Fibroblast of lung (primary cell): ENCODE data around the gene CDNF. TPM values are rescaled to one million over a fixed set of nuclear protein-coding genes. Genes with fewer than 3 reads are reported as not detected.
A peak's percentile ranks its signal among the peaks of the same experiment; 100 is the strongest.

ENCODE experiments used
- DNase-seq, 2 donors: peaks; one replicate each; pipeline versions ENCODE4 v3.0.0 to v3.0.0-alpha.2; 2010; ENCODE audit warnings: low read depth in 2 of 2
- H2AFZ ChIP-seq: 2 replicates; pipeline ENCODE4 v1.5.1; 2012; ENCODE audit warnings: low read length, control low read depth, inconsistent platforms
- H3K27ac ChIP-seq: 2 replicates; pipeline ENCODE4 v1.5.1; 2011; ENCODE audit warnings: low read length, control low read depth; ENCODE audit not compliant: insufficient read depth
- H3K27me3 ChIP-seq: 2 replicates; pipeline ENCODE4 v1.5.1; 2011; ENCODE audit warnings: mild to moderate bottlenecking, low read length; ENCODE audit not compliant: control insufficient read depth, insufficient read depth
- H3K36me3 ChIP-seq: 2 replicates; pipeline ENCODE4 v1.5.1; 2011; ENCODE audit warnings: low read length; ENCODE audit not compliant: control insufficient read depth, insufficient read depth
- H3K4me1 ChIP-seq: 2 replicates; pipeline ENCODE4 v1.5.1; 2011; ENCODE audit warnings: low read length; ENCODE audit not compliant: control insufficient read depth, insufficient read depth; ENCODE audit errors: extremely low read depth
- H3K4me2 ChIP-seq: 2 replicates; pipeline ENCODE4 v1.5.1; 2011; ENCODE audit warnings: low read length, control low read depth; ENCODE audit not compliant: insufficient read depth; ENCODE audit errors: extremely low read depth
- H3K4me3 ChIP-seq, 4 experiments: fragments of 200-600 bp in 1 of 4; sonication (generic) in 1 of 4; replicated peaks in 1 of 4; 2 replicates each; pipeline ENCODE4 v1.5.1; 2011 to 2016; ENCODE audit warnings: low read length in 4 of 4, low read depth in 3 of 4, mild to moderate bottlenecking in 3 of 4, control low read depth in 2 of 4, inconsistent platforms in 1 of 4, mixed read lengths in 1 of 4; ENCODE audit not compliant: insufficient read depth in 1 of 4; ENCODE audit errors: control extremely low read depth in 1 of 4
- H3K79me2 ChIP-seq: 2 replicates; pipeline ENCODE4 v1.5.1; 2012; ENCODE audit warnings: mild to moderate bottlenecking, low read length, inconsistent platforms; ENCODE audit not compliant: control insufficient read depth, insufficient read depth
- H3K9ac ChIP-seq: 2 replicates; pipeline ENCODE4 v1.5.1; 2011; ENCODE audit warnings: mild to moderate bottlenecking, low read length, control low read depth; ENCODE audit not compliant: insufficient read depth
- H3K9me3 ChIP-seq: 2 replicates; pipeline ENCODE4 v1.5.1; 2012; ENCODE audit warnings: low read depth, low read length; ENCODE audit not compliant: control insufficient read depth, insufficient read depth
- H4K20me1 ChIP-seq: 2 replicates; pipeline ENCODE4 v1.5.1; 2011; ENCODE audit warnings: low read length; ENCODE audit not compliant: control insufficient read depth, insufficient read depth; ENCODE audit errors: extremely low read depth
- EZH2 ChIP-seq: IDR thresholded peaks from 2 replicates; pipeline ENCODE4 v1.5.1; 2012; ENCODE audit warnings: low read length, control low read depth, mild to moderate bottlenecking; ENCODE audit errors: missing control alignments
- polyA plus RNA-seq, 2 donors: library from polyadenylated mRNA; depleted of rRNA in 1 of 2; stranded (reverse) in 1 of 2; unstranded in 1 of 2; fragments of >200 nt; gene quantifications; 2 replicates each; pipeline ENCODE4 v1.2.1, GENCODE V29; 2011 to 2012; ENCODE audit warnings: missing spikeins in 1 of 2
- total RNA-seq: library from RNA; depleted of rRNA; stranded (reverse); fragments of >200 nt; gene quantifications from 2 replicates; pipeline ENCODE4 v1.2.1, GENCODE V29; 2014
- TF ChIP-seq, protein P1 (sequence below), 2 donors: IDR thresholded peaks in 1 of 2; conservative IDR thresholded peaks in 1 of 2; 1 replicate in 1 of 2; 2 replicates in 1 of 2; pipeline ENCODE4 v1.5.1; 2011 to 2012; ENCODE audit warnings: low read length in 2 of 2, control low read depth in 1 of 2, inconsistent platforms in 1 of 2, low read depth in 1 of 2, mild to moderate bottlenecking in 1 of 2

Gene CDNF
- total and polyA plus RNA-seq, 2 donors (not counting 1 experiment from before 2014, with no cell fraction given): 1.2 to 3.4 TPM

DNA sequence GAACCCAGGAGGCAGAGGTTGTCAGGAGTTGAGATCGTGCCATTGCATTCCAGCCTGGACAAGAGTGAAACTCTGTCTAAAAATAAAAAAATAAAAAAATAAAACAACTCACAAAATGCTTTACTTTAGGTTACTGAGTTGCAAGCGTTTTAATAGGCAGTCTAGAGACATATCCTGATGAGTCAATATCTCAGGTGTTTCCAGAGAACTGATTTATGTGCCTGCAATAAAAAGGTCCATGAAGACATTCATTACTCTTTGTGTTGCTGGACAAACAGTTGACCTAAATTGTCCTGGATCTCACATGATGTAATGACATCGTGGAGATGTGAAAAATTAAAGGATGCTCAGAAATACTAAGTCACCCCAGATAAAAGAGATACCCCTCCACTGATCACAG, 31.5 kb downstream of the CDNF start:
- Histone ChIP-seq H3K4me1 (no peaks in the 10 kb centered on the region), H2AFZ (no peak overlapping the region), H3K27ac (no peak overlapping the region), H3K9me3 (no peaks in the 10 kb centered on the region), H3K4me3 (no peak overlapping the region), H3K27me3 (peaks cover 5% of the 10 kb centered on the region), H3K9ac (no peak overlapping the region), H3K4me2 (no peak overlapping the region), H3K79me2 (no peaks in the 10 kb centered on the region), H3K36me3 (no peaks in the 10 kb centered on the region), H4K20me1 (no peaks in the 10 kb centered on the region)
- no peak for DNase-seq
- TF ChIP-seq EZH2: no peak
- TF ChIP-seq, protein P1, sequence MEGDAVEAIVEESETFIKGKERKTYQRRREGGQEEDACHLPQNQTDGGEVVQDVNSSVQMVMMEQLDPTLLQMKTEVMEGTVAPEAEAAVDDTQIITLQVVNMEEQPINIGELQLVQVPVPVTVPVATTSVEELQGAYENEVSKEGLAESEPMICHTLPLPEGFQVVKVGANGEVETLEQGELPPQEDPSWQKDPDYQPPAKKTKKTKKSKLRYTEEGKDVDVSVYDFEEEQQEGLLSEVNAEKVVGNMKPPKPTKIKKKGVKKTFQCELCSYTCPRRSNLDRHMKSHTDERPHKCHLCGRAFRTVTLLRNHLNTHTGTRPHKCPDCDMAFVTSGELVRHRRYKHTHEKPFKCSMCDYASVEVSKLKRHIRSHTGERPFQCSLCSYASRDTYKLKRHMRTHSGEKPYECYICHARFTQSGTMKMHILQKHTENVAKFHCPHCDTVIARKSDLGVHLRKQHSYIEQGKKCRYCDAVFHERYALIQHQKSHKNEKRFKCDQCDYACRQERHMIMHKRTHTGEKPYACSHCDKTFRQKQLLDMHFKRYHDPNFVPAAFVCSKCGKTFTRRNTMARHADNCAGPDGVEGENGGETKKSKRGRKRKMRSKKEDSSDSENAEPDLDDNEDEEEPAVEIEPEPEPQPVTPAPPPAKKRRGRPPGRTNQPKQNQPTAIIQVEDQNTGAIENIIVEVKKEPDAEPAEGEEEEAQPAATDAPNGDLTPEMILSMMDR (conservative IDR thresholded peaks at IDR 0.05 in 1 of 2, IDR thresholded peaks at IDR 0.05 in 1 of 2; ENCODE audit: low read depth in 1 of 2, low read length in 2 of 2): no peak

DNA sequence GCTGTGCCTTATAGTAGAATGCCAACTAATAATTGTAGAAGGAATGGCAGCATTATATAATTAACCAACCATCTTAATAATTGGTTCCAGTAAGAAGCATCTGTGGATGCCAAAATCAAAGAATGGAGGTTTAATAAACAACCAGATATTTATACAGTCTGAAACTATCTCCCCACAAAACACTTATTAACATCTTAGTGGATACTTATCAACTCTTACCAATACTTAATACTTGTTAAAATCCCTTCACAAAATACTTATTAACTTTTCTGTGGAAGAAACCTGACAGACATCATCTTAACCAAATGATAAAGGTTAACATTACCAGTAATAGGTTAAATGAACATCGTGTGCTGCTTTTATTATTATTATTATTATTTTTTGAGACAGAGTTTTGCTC, 34.0 kb downstream of the CDNF start:
- Histone ChIP-seq H3K4me3 (no peak overlapping the region), H2AFZ (no peak overlapping the region), H3K9ac (no peak overlapping the region), H3K4me2 (no peak overlapping the region), H3K36me3 (no peaks in the 10 kb centered on the region), H3K27ac (no peak overlapping the region), H3K79me2 (no peaks in the 10 kb centered on the region), H3K9me3 (no peaks in the 10 kb centered on the region), H3K4me1 (no peaks in the 10 kb centered on the region), H3K27me3 (peaks cover 15% of the 10 kb centered on the region), H4K20me1 (no peaks in the 10 kb centered on the region)
- no peak for DNase-seq
- TF ChIP-seq, protein P1 (conservative IDR thresholded peaks at IDR 0.05 in 1 of 2, IDR thresholded peaks at IDR 0.05 in 1 of 2; ENCODE audit: low read depth in 1 of 2, low read length in 2 of 2): no peak
- no peak for TF ChIP-seq EZH2

DNA sequence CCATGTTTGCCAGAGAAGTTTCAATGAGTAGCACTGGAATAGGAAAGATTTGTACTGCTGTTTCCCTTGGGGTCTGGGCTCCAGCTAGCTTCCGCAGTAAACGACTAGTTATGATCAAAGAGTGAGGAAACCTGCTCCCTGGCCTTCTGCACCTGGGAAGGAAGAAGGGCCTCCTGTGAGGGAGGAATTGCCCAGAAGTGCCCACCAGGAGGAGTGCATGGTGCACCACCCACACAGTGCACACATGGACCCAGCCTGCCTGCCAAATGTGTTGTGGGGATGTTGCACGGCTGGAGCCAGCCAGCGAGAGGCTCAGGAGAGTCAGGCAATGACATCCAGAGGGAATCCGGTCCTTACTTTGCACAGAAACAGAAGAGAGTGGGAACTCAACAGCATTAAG, 36.1 kb downstream of the CDNF start:
- Histone ChIP-seq H3K27me3 (peaks cover 13% of the 10 kb centered on the region), H3K9ac (no peak overlapping the region), H2AFZ (no peak overlapping the region), H3K4me3 (no peak overlapping the region), H3K27ac (no peak overlapping the region), H4K20me1 (no peaks in the 10 kb centered on the region), H3K36me3 (no peaks in the 10 kb centered on the region), H3K4me2 (no peak overlapping the region), H3K9me3 (no peaks in the 10 kb centered on the region), H3K79me2 (no peaks in the 10 kb centered on the region), H3K4me1 (no peaks in the 10 kb centered on the region)
- no peak for TF ChIP-seq EZH2
- TF ChIP-seq, protein P1 (conservative IDR thresholded peaks at IDR 0.05 in 1 of 2, IDR thresholded peaks at IDR 0.05 in 1 of 2; ENCODE audit: low read depth in 1 of 2, low read length in 2 of 2): peak; percentile 4 to 18
- no peak for DNase-seq
